ENCODE results near the gene PPP1R2C.

The PPP1R2C gene

GRCh38 chrX:42778096-42778495, at the start of gene PPP1R2C:
Gene PPP1R2C (minus strand): TSS chrX:42778163. CDS start chrX:42778079, 84 bp downstream.
- DNase-seq (ENCODE audit: extremely low read depth in 1 of 2, low read depth in 1 of 2): no peak

GRCh38 chrX:42825201-42825600, 47.2 kb upstream of the PPP1R2C start:
- DNase-seq (ENCODE audit: extremely low read depth in 1 of 2, low read depth in 1 of 2): no peak

- DNase-seq (ENCODE audit: extremely low read depth in 1 of 2, low read depth in 1 of 2): no peak
These were observed 46.6 kb upstream of the PPP1R2C start for GRCh38 chrX:42824541-42824940.

GRCh38 chrX:42823443-42823842, 45.5 kb upstream of the PPP1R2C start:
- DNase-seq (ENCODE audit: extremely low read depth in 1 of 2, low read depth in 1 of 2): no peak

- no peak for DNase-seq (ENCODE audit: extremely low read depth in 1 of 2, low read depth in 1 of 2)
These were observed 44.0 kb upstream of the PPP1R2C start for GRCh38 chrX:42821803-42822443.

- DNase-seq (ENCODE audit: extremely low read depth in 1 of 2, low read depth in 1 of 2): no peak
These were observed 40.4 kb upstream of the PPP1R2C start for GRCh38 chrX:42818151-42818921.

- DNase-seq (ENCODE audit: extremely low read depth in 1 of 2, low read depth in 1 of 2): no peak
These were observed 31.6 kb upstream of the PPP1R2C start for GRCh38 chrX:42809569-42809968.

- DNase-seq (ENCODE audit: extremely low read depth in 1 of 2, low read depth in 1 of 2): no peak
These were observed 29.4 kb upstream of the PPP1R2C start for GRCh38 chrX:42807393-42807792.

GRCh38 chrX:42804524-42804923, 26.6 kb upstream of the PPP1R2C start:
- no peak for DNase-seq (ENCODE audit: extremely low read depth in 1 of 2, low read depth in 1 of 2)

- no peak for DNase-seq (ENCODE audit: extremely low read depth in 1 of 2, low read depth in 1 of 2)
These were observed 25.4 kb upstream of the PPP1R2C start for GRCh38 chrX:42803320-42803719.

GRCh38 chrX:42797651-42798269, 19.8 kb upstream of the PPP1R2C start:
- DNase-seq (ENCODE audit: extremely low read depth in 1 of 2, low read depth in 1 of 2): no peak

GRCh38 chrX:42783451-42783850, 5.5 kb upstream of the PPP1R2C start:
- no peak for DNase-seq (ENCODE audit: extremely low read depth in 1 of 2, low read depth in 1 of 2)

- DNase-seq (ENCODE audit: extremely low read depth in 1 of 2, low read depth in 1 of 2): no peak
These were observed 1.8 kb downstream of the PPP1R2C start for GRCh38 chrX:42776195-42776594.

GRCh38 chrX:42772874-42773273, 5.1 kb downstream of the PPP1R2C start:
- DNase-seq (ENCODE audit: extremely low read depth in 1 of 2, low read depth in 1 of 2): no peak

GRCh38 chrX:42771506-42772335, 6.2 kb downstream of the PPP1R2C start:
- DNase-seq (ENCODE audit: extremely low read depth in 1 of 2, low read depth in 1 of 2): no peak

GRCh38 chrX:42770566-42770965, 7.4 kb downstream of the PPP1R2C start:
- DNase-seq (ENCODE audit: extremely low read depth in 1 of 2, low read depth in 1 of 2): no peak

GRCh38 chrX:42759881-42760280, 18.1 kb downstream of the PPP1R2C start:
- DNase-seq (ENCODE audit: extremely low read depth in 1 of 2, low read depth in 1 of 2): no peak

- no peak for DNase-seq (ENCODE audit: extremely low read depth in 1 of 2, low read depth in 1 of 2)
These were observed 22.1 kb downstream of the PPP1R2C start for GRCh38 chrX:42755815-42756214.

- no peak for DNase-seq (ENCODE audit: extremely low read depth in 1 of 2, low read depth in 1 of 2)
These were observed 23.4 kb downstream of the PPP1R2C start for GRCh38 chrX:42754603-42755002.

GRCh38 chrX:42754115-42754514, 23.8 kb downstream of the PPP1R2C start:
- DNase-seq (ENCODE audit: extremely low read depth in 1 of 2, low read depth in 1 of 2): no peak

- DNase-seq (ENCODE audit: extremely low read depth in 1 of 2, low read depth in 1 of 2): no peak
These were observed 25.2 kb downstream of the PPP1R2C start for GRCh38 chrX:42752730-42753129.

Measured in stimulated activated CD8-positive, alpha-beta memory T cell treated with anti-CD3 and anti-CD28 coated beads, Interleukin-7, amount 100 ng/mL, for 48 hours (primary cell).